ENCODE data around the gene PPP1R12C.

Gene PPP1R12C

GRCh38 chr19:55146078-55146704 is 28.8 kb upstream of the PPP1R12C start:
- no peak for DNase-seq

- no peak for DNase-seq
Observed at GRCh38 chr19:55145232-55145631, 27.8 kb upstream of the PPP1R12C start.

DNA sequence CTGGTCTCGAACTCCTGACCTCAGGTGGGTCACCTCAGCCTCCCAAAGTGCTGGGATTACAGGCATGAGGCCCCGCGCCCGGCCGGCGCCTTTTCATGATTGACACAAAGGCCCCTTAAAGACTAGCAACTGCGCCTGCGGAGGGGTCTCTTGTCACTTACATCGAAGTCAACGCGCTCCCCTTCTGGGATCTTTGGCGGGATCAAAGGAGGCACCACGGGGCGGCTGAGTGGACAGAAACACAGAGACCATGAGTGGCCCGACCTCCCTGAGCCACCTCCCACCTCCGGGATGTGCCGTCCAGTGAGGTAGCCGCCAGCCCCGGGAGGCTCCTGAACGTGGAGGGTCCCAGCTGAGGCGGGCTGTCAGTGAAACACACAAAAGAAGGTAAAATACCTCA is 24.3 kb upstream of the PPP1R12C start:
- no peak for DNase-seq

- no peak for DNase-seq
Observed at GRCh38 chr19:55137915-55138314, 20.5 kb upstream of the PPP1R12C start.

DNA sequence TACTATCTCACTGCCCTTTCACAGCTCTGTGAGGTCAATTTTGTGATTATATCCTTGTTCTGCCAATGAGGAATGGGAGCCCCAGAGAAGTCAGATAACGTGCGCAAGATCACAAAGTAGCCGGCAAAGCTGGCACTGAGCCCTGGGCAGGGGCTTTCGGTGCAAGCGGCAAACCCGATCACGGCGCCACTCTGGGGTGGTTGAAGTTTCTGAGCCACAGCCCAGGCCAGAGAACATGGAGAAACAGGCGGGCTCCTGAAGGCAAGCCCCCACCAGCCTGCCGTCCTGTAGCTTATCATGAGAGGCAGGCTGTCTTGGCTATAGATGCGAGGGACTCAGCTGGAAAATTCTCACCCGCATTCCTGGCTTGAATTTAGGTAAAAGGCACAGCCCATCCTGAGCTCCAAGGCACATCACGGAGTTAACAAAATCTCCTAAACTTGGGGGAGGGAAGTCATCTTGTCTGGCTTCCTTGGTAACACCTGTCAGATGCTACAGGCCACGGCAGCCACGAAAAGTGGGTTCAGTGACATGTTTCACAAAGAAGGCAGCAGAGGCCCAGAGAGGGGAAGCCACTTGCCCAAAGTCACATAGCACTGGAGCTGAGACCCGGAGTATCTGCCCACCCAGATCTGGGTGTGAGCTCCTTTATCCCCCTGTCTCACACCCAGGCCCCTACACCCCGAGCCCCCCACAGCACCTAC is 19.1 kb upstream of the PPP1R12C start:
- DNase-seq: no peak

DNA sequence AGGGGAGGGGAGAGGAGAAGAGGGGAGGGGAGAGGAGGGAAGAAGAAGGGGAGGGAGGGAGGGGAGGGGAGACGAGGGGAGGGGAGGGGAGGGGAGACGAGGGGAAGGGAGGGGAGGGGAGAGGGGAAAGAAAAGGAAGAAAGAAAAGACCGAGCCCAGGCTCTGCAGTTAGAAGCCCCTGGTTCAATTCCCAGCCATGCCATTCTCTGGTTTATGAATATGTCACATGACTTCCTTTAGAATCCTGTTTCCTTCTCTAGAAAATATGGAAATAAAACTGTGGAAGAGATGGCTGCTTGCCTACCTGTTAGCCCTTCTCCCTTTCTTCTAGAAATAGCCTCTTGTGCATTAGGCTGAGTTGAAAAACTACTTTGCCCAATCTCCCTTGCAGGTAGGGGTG is 17.3 kb upstream of the PPP1R12C start:
- no peak for DNase-seq

DNA sequence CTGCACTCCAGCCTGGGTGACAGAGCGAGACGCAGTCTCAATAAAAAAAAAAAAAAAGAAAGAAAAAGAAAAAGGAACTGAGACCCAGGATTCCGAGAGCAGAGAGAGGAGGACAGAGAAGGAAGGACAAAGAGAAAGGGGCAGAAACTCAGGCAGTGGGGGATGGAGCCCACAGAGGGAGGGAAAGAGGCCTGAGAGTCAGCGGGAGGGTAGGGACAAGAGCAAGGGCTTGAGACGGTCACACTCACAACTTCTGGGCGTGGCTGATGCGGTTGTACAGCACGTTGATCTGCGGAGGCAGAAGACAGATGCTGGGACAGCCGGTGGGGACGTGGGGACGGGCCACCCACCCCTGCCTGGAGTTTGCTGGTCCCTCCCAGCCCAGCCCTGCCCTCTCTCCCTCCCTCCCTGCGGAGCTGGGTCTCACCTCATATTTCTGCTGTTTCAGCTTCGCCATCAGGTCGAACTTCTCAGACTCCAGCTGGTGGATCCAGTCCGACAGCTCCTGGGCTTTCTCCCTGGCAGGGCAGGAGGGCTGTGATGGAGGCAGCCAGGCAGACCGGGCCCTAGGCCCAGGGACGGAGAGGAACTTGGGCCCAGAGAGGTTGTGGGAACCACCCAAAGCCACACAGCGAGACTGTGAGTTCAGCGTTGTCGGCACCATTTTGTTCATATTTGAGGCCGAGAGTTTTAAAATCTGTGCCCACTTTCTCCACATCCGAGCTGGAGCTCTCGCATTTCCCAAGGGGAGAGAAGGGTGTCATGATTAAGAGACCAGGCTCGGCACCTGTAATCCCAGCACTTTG is 16.4 kb upstream of the PPP1R12C start:
- no peak for DNase-seq

GRCh38 chr19:55132453-55133129 is 15.2 kb upstream of the PPP1R12C start:
- no peak for DNase-seq

DNA sequence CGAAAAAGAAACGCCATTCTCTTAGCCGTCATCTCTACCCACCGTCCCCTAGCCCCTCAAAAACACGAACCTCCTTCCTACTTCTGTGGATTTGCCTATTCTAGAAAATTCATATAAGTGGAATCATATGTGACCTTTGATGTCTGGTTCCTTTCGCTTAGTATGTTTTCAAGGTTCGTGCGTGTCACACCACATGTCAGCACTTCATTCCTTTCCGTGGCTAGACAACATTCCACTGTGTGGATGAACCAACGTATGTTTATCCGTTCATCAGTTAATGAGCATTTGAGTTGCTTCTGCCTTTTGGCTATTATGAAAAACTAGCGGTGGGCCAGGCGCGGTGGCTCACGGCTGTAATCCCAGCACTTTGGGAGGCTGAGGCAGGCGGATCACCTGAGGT is 14.0 kb upstream of the PPP1R12C start:
- no peak for DNase-seq

DNA sequence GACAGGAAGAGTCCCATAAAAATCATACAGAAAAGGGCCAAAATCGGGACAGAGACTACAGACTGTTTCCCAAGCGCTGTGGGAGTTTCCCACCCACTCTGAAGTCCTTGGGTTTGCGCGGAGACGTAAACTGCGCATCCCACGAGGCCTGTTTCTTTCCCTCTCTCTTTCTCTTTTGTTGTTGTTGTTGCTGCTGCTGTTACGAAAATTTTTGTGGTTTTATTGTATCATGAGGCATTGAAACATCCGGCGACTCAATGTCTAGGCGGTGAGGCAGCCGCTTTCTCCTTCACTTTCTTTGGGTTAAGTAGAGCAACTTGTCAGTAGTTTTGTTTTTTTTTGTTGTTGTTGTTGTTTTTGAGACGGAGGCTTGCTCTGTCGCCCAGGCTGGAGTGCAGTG is 1.6 kb upstream of the PPP1R12C start:
- DNase-seq: no peak

- DNase-seq: peak; percentile 29
Observed at GRCh38 chr19:55118401-55118991, 1.1 kb upstream of the PPP1R12C start.

DNA sequence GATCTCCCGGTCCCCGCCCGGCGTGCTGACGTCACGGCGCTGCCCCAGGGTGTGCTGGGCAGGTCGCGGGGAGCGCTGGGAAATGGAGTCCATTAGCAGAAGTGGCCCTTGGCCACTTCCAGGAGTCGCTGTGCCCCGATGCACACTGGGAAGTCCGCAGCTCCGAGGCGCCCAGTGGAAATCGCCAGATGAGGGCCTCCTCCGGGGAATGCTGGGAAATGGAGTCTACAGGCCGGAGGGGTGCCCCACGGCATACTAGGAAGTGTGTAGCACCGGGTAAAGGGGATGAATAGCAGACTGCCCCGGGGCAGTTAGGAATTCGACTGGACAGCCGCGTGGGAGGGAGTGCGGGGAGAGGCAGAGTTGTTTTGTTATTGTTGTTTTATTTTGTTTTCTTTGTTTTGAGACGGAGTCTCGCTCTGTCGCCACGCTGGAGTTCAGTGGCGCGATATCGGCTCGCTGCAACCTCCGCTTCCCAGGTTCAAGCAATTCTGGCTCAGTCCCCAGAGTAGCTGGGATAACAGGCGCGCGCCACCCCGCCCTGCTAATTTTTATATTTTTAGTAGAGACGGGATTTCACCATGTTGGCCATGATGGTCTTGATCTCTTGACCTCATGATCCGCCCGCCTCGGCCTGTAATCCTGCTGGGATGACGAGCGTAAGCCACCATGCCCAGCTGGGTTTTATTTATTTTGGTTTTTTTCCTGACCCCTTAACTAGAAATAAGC is 390 bp upstream of the PPP1R12C start:
- DNase-seq: peak; percentile 98

- peak; percentile 60 for DNase-seq
Observed at GRCh38 chr19:55116232-55116858, 1.1 kb downstream of the PPP1R12C start.

DNA sequence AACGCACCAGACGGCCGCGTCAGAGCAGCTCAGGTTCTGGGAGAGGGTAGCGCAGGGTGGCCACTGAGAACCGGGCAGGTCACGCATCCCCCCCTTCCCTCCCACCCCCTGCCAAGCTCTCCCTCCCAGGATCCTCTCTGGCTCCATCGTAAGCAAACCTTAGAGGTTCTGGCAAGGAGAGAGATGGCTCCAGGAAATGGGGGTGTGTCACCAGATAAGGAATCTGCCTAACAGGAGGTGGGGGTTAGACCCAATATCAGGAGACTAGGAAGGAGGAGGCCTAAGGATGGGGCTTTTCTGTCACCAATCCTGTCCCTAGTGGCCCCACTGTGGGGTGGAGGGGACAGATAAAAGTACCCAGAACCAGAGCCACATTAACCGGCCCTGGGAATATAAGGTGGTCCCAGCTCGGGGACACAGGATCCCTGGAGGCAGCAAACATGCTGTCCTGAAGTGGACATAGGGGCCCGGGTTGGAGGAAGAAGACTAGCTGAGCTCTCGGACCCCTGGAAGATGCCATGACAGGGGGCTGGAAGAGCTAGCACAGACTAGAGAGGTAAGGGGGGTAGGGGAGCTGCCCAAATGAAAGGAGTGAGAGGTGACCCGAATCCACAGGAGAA is 1.9 kb downstream of the PPP1R12C start:
- DNase-seq: no peak

DNA sequence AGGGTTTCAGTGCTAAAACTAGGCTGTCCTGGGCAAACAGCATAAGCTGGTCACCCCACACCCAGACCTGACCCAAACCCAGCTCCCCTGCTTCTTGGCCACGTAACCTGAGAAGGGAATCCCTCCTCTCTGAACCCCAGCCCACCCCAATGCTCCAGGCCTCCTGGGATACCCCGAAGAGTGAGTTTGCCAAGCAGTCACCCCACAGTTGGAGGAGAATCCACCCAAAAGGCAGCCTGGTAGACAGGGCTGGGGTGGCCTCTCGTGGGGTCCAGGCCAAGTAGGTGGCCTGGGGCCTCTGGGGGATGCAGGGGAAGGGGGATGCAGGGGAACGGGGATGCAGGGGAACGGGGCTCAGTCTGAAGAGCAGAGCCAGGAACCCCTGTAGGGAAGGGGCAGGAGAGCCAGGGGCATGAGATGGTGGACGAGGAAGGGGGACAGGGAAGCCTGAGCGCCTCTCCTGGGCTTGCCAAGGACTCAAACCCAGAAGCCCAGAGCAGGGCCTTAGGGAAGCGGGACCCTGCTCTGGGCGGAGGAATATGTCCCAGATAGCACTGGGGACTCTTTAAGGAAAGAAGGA is 2.8 kb downstream of the PPP1R12C start:
- DNase-seq: no peak

GRCh38 chr19:55113570-55114039 is 3.8 kb downstream of the PPP1R12C start:
- DNase-seq: no peak

- DNase-seq: no peak
Observed at GRCh38 chr19:55112777-55113569, 4.5 kb downstream of the PPP1R12C start.

DNA sequence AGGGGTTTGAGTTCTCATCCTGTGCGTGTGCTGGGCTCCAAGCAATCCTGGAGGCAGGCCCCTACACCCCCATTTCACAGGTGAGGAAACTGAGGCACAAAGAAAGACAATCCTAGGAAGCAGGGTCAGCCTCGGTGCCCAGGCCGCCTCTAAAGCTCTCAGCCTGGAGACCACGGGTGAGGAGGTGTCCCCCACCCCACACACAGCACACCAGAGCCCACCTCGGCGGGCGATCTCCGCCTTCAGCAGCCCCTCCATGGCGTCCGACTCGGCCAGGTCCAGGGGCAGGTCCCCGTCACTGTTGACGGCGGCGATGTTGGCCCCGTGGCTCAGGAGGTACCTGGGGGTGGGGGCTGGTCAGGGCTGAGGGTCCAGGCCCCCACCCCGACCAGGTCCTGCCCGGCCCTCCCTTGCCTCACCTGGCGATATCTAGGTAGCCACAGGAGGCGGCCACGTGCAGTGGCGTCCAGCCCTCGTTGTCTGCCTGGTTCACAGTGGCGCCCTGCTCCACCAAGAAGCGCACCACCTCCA is 5.1 kb downstream of the PPP1R12C start:
- no peak for DNase-seq

GRCh38 chr19:55111238-55111831 is 6.1 kb downstream of the PPP1R12C start:
- no peak for DNase-seq
